Psoas muscle (tissue), 8 donors: ENCODE data around the gene CELF2. TPM values are rescaled to one million over a fixed set of nuclear protein-coding genes. Genes with fewer than 3 reads are reported as not detected.

Source experiments
- ATAC-seq, 4 donors: fragments of 200-7000 bp; cut with Tn5 transposase; one replicate each; pipeline ENCODE4 v1.9.1; 2020; ENCODE audit warnings: moderate library complexity in 3 of 4, mild to moderate bottlenecking in 2 of 4
- DNase-seq, 2 donors: peaks; one replicate each; pipeline ENCODE4 v3.0.0-alpha.2; 2020
- H3K27ac ChIP-seq: fragments of 200-600 bp; one replicate; pipeline ENCODE4 v1.8.0; 2022
- H3K27me3 ChIP-seq, 3 donors: fragments of 200-600 bp in 1 of 3; one replicate each; pipeline versions ENCODE4 v1.6.1 to v1.8.0; 2013 to 2022; ENCODE audit warnings: low read length in 2 of 3, mild to moderate bottlenecking in 2 of 3, moderate library complexity in 1 of 3; ENCODE audit not compliant: insufficient read depth in 3 of 3
- H3K36me3 ChIP-seq, 2 donors: fragments of 200-600 bp in 1 of 2; one replicate each; pipeline versions ENCODE4 v1.6.1 to v1.8.0; 2013 to 2022; ENCODE audit warnings: low read depth in 1 of 2, mild to moderate bottlenecking in 1 of 2, moderate library complexity in 1 of 2; ENCODE audit not compliant: insufficient read depth in 1 of 2
- H3K4me1 ChIP-seq: fragments of 200-600 bp; one replicate; pipeline ENCODE4 v1.8.0; 2022
- H3K4me3 ChIP-seq: fragments of 200-600 bp; one replicate; pipeline ENCODE4 v1.8.0; 2022; ENCODE audit warnings: mild to moderate bottlenecking
- H3K9me3 ChIP-seq: fragments of 200-600 bp; one replicate; pipeline ENCODE4 v1.8.0; 2022
- CTCF ChIP-seq: fragments of 200-600 bp; IDR thresholded peaks from one replicate; pipeline ENCODE4 v1.8.0; 2022; ENCODE audit warnings: antibody characterized with exemption
- WGBS, 3 donors: extraction: QIAGEN DNeasy Blood & Tissue Kit; methylation state at CpG; one replicate each; pipeline versions ENCODE4 v1.1.6 to v1.1.7; 2013; 5-methylcytosine and 5-hydroxymethylcytosine counted together
- intact Hi-C, 2 donors: fragments of 100-400 bp; cut with DNase I; formaldehyde crosslinking; loops; one replicate each; pipeline versions ENCODE4 v1.11.0 to v1.14.2; 2022
- polyA plus RNA-seq, 3 donors: library from polyadenylated mRNA; stranded (reverse); fragments of 200-250 nt; gene quantifications; one replicate each; pipeline ENCODE4 v1.2.3, GENCODE V29; 2013
- total RNA-seq, 4 donors: library from RNA; stranded (reverse); fragmentation: NEBNext Ultra II Directional in 2 of 4; extraction: Animal tissue kit (Norgen Biotek cat#: 25700) in 2 of 4; gene quantifications; one replicate each; pipeline versions ENCODE4 v1.2.1 to v1.2.4, GENCODE V29; 2021 to 2023
- donor health status: healthy with polysubstance abuse.
- donor health status: DM: no; HTN: no; CAD: no; lungs with moderate emphysema.
- donor health status: Bipolar disorder and iron deficiency.
- donor health status: healthy.
- donor health status: DM: yes; HTN: yes; CAD: no.
- donor health status: DM: no; HTN: no; CAD: no.
- donor health status: DM: no; HTN: no; CAD: no.
- donor health status: DM: yes; HTN: yes; CAD: no.

CELF2 gene
- total and polyA plus RNA-seq, 7 donors = 9.8 to 47.8 (median 29.0) TPM

- DNase-seq = no peak
- intact Hi-C loops = no loop called here
- Histone ChIP-seq H3K27ac (no peak overlapping the region), H3K9me3 (no peaks in the 10 kb centered on the region), H3K4me3 (no peak overlapping the region), H3K4me1 (no peaks in the 10 kb centered on the region), H3K27me3 (no peaks in the 10 kb centered on the region), H3K36me3 (peaks cover 0 to 46% of the 10 kb centered on the region in 2 donors)
- no peak for TF ChIP-seq CTCF
- ATAC-seq = no peak
- WGBS, 3 donors = 98 to 99% (median 98%) methylated on average over 6 of the region's 7 CpGs
These were observed 266.8 kb downstream of the CELF2 start for GRCh38 chr10:11284291-11285085.

GRCh38 chr10:11285171-11285570 lies 267.5 kb downstream of the CELF2 start:
- DNase-seq (no peak), ATAC-seq (no peak)
- Histone ChIP-seq H3K27ac (no peak overlapping the region), H3K4me3 (no peak overlapping the region), H3K4me1 (no peaks in the 10 kb centered on the region), H3K9me3 (no peaks in the 10 kb centered on the region), H3K27me3 (no peaks in the 10 kb centered on the region), H3K36me3 (peaks cover 0 to 47% of the 10 kb centered on the region in 2 donors)
- intact Hi-C loops = no loop called here
- no peak for TF ChIP-seq CTCF
- WGBS, 3 donors = 85 to 91% (median 87%) methylated on average over 4 of the region's 4 CpGs

- Histone ChIP-seq H3K4me3 (no peak overlapping the region), H3K27ac (no peak overlapping the region), H3K4me1 (no peaks in the 10 kb centered on the region), H3K27me3 (no peaks in the 10 kb centered on the region), H3K9me3 (no peaks in the 10 kb centered on the region), H3K36me3 (peaks cover 0 to 40% of the 10 kb centered on the region in 2 donors)
- 91 to 97% (median 94%) methylated on average over 7 of the region's 7 CpGs for WGBS, 3 donors
- ATAC-seq (no peak), DNase-seq (no peak)
- TF ChIP-seq CTCF = no peak
- intact Hi-C loops = no loop called here
These were observed 268.7 kb downstream of the CELF2 start for GRCh38 chr10:11286261-11286852.

GRCh38 chr10:11288302-11288701 lies 270.6 kb downstream of the CELF2 start:
- H3K9me3 ChIP-seq = no peaks in the 10 kb centered on the region
- peaks cover 0 to 45% of the 10 kb centered on the region in 2 donors for H3K36me3 ChIP-seq
- no peaks in the 10 kb centered on the region for H3K4me1 ChIP-seq
- H3K27ac ChIP-seq = no peak overlapping the region
- TF ChIP-seq CTCF = no peak
- 77 to 87% (median 87%) methylated on average over 13 of the region's 13 CpGs for WGBS, 3 donors
- no peak for ATAC-seq
- H3K4me3 ChIP-seq = no peak overlapping the region
- intact Hi-C loops = no loop called here
- DNase-seq = no peak
- no peaks in the 10 kb centered on the region for H3K27me3 ChIP-seq
